A204.1 (cell line): ENCODE measurements around the gene NT5DC2.

Experiments used
- FAIRE-seq: peaks from 2 replicates; lab custom pipeline; 2012; peaks lifted over from hg19 to GRCh38; lab: Jason Lieb, UNC

NT5DC2 gene

DNA sequence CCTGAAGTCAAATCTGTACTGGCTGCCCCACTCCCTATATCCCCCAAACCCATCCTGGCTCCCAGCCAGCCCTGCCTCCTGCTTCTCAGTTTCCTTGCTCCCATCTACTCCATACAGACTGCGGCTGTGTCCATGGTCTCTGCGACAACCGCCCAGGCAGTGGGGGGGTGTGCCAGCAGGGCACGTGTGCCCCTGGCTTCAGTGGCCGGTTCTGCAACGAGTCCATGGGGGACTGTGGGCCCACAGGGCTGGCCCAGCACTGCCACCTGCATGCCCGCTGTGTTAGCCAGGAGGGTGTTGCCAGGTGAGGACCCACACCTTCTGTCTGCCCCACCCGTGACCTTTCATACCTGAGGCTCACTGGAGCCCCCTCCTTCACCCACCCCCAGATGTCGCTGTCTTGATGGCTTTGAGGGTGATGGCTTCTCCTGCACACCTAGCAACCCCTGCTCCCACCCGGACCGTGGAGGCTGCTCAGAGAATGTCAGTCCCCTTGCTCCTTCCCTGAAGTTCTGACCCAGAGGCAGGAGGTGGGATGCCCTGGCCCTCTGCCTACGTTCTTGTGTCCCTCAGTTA, 23.8 kb downstream of the NT5DC2 start:
- no peak for FAIRE-seq

DNA sequence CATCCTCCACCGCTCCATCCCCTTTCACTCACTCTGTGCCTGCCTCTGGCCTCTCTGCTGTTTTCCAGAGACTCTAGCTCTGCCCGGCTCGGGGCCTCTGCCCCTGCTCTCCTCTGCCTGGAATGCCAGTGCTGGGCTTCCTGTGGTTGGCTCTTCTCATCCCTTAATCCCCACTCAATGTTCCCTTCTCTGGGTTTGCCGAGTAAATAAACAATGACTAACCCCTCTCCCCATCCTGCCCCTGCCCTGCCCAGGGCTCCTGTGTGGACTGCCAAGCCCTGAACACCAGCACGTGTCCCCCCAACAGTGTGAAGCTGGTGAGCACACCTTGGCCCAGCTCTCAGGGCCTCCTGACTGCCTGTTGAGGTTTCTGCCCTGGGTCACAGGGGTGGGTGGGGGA, 26.3 kb downstream of the NT5DC2 start:
- FAIRE-seq, result no peak

DNA sequence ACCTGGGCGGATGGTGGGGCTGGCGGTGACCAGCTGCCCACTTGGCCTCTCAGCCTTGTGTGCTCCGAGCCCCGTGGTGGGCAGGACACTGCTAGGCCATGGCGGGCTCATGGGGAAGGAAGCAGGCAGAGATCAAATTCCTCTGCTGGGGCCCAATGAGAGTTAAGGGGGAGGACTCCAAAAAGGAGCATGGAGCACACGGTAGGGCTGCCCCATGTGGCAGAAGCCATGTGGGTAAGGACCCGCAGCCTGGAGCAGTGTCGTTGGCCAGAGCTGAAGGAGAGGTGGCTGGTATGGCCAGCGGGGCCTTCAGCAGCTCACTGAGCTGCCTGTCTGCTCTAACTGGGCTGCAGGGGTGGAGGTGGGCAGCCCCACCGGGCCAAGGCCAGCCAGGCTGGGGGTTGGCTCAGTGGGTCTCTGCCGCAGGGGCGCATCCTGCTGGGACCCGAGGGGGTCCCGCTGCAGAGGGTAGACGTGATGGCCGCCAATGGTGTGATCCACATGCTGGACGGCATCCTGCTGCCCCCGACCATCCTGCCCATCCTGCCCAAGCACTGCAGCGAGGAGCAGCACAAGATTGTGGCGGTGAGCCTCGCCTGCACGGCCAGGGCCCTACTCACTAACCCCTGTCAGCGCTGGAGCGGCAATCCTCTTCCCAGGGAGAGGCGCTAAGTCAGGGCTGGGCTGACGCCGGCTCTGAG, 27.2 kb downstream of the NT5DC2 start:
- FAIRE-seq, result no peak

DNA sequence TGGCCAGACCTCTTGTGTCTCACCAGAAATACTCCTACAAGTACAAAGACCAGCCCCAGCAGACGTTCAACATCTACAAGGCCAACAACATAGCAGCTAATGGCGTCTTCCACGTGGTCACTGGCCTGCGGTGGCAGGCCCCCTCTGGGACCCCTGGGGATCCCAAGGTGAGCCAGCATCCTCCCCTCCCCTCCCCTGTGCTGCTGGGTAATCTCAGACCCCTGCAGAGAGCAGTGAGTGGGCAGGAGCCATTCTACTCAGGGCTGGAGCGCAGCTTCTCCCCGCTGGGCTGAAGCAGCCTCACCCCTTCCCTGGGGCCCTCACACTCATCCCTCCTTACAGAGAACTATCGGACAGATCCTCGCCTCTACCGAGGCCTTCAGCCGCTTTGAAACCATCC, 28.7 kb downstream of the NT5DC2 start:
- no peak for FAIRE-seq

DNA sequence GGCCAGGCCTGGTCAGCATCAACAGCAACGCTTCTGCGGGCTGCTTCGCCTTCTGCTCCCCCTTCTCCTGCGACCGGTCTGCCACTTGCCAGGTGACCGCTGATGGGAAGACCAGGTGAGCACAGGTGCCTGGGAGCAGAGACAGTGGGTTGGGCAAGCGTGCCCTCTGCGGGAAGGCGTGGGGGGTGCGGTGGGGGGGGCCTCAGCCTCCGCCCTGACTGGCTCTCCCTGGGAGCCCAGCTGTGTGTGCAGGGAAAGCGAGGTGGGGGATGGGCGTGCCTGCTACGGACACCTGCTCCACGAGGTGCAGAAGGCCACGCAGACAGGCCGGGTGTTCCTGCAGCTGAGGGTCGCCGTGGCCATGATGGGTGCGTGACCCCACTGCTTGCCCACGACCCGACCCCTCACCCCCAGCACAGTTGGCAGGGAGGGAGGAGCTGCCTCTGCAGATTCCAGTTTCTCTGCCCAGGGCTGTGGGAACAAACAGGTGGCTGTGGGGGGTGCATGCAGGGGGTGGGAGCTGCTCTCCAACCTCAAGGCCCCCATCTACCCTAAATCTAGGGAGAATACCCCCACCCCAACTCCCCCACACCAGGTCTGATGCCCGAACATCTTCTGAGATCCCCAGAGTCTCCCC, 29.8 kb downstream of the NT5DC2 start:
- no peak for FAIRE-seq

DNA sequence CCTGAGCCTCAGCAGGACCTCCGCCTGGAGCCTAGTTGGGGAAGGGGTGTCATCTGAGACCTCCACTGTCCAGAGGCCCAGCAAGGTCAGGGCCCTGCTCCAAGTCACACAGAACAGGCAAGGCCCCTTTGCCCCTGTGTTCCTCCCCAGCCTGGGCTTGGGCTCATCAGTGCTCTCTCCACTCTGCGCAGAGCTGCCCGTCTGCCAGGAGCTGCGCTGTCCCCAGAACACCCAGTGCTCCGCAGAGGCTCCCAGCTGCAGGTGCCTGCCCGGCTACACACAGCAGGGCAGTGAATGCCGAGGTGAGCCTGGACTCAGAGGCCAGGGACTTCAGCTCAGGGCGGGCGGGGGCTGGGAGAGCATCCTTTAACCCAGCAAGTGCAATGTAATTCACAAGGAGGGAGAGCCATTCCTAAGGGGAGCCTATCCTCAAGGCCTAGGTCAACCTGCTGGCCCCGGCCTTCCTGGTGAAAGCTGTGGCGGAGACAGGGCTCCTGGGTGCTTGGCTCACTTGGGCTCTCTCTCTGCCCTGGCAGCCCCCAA, 30.8 kb downstream of the NT5DC2 start:
- no peak for FAIRE-seq

DNA sequence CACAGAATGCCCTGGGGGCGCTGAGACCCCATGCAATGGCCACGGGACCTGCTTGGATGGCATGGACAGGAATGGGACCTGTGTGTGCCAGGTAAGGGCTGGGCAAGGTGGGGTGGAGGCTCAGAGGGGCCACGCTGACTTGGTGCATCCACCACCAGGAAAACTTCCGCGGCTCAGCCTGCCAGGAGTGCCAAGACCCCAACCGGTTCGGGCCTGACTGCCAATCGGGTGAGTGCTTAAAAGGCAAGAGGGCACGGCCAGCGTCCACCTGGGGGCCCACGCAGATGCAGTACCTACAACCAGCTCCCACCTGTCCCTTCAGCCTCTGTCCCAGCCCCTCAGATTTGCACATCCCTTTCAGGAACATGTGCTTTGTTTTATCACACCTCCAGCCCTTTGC, 31.7 kb downstream of the NT5DC2 start:
- no peak for FAIRE-seq

DNA sequence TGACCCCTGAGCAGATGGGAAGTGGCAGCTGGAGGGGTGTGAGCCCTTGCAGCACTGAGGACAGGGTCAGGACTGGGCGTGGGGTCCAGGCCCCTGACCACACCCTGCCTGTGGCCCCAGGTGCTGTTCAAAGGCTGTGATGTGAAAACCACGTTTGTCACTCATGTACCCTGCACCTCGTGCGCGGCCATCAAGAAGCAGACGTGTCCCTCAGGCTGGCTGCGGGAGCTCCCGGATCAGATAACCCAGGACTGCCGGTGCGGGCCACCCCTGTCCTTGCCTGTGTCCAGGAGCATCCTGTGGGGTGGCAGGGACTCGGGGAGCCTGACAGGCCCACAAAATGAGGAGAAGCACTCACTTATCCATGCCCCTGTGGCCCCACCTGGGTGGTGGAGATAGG, 32.6 kb downstream of the NT5DC2 start:
- no peak for FAIRE-seq

DNA sequence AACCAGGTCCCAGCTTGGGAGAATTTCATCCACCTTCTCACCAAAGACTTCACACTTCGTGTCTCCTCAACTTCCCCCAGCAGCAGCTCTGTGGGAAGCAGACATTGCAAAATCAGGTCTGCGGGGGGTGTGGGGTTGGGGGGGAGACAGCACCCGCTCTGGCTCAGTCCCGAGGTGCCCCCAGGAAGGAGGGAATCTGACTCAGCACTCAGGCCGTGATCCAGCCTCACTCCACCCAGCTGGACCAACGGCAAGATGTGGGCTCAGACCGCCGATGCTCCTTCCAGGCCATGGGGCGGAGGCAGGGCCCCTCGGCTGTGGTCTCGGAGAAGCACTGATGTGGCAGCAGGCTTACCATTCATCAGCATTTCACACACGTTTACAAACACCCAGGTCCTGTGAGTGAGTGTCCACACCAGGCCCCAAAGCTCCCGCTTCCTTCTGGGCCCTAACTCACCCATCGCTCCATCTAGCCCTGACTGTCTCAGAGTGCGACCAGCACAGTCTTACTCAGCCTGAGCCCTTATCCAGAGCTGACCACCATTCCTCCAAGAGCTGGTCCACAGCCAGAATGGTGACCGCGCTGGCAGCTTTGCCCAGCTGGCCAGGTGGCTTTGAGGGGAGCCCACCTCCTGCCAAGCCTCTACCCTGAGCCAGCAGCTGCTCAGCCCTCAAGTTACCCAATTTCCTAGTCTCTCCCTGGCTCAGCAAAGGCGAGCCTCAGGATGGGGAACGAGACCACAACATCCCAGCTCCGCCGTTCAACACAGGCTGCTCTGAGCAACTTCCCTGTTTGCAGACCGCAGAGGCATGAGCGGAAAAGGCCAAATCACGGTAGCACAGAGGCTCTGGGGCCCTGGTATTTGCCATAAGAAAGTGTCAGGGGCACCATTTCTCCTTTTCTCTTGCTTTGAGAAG, 35.3 kb downstream of the NT5DC2 start:
- no peak for FAIRE-seq

DNA sequence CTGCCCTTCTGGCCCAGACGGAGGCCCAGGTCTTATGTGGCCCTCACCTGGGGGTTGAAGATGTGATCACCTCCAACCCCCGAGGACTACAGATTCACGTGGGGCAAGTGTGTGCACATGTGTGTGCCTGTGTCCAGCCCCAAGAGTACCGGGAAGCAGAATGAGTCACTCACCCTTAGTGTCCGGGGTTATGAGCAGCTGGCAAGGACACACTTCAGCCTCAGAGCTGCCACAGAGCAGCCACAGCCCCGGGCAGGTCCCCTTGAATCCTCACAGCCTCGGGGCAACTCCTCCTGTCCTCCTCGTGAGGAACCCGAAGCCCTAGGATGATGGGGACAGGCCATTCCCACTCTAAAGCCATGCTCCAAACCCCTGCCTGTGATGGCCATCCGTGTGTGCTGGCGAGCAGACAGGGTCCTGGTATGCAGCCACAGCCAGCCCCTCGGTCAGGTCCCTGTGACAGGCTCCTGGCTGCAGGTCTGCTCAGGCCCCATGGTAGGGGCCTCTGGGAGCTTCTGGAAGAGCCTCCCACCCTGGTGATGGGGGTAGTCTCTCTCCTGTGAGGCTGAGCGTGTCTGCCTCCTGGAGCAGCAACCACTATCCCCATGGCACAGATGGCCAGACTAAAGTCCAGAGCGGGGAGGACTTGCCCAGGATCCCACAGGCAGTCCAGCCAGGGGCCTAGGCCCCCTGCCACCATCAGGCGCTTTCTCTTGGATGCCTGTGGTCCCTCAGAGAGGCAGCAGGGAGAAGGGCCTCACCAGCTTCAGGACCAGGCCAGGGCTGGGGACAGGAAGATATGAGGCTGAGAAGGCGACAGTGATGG, 37.7 kb downstream of the NT5DC2 start:
- no peak for FAIRE-seq

DNA sequence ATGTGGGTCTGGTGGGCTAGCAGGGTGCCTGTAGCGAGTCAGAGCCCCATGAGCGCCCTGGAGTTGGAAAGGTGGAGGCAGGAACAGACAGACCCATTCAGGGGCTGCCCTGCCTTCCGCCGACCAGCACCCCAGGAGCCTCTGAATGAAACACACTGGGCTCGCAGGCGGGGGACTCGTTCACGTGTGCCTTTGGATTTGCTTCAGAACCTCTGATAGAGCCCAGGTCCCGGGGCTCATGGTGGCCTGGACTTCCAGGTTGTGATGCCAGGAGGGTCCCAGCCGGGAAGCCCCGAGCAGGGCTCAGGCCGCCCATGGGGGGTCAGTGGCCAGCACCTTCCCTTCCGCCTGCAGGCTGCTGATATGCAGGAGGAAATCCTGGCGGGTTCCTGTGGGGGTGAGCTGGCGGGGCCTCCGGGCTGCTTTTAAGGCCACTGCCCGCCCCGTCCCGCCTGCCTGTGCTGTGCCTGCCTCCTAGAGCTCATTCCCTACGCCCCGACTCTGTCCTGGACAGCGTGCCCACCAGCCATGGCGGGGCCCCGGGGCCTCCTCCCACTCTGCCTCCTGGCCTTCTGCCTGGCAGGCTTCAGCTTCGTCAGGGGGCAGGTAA, 38.7 kb downstream of the NT5DC2 start, which contains the start of gene STAB1:
STAB1 (plus strand) TSS at position 453 of the 610 bp plus-strand sequence; CDS start at position 529, 76 bp downstream.
- no peak for FAIRE-seq

DNA sequence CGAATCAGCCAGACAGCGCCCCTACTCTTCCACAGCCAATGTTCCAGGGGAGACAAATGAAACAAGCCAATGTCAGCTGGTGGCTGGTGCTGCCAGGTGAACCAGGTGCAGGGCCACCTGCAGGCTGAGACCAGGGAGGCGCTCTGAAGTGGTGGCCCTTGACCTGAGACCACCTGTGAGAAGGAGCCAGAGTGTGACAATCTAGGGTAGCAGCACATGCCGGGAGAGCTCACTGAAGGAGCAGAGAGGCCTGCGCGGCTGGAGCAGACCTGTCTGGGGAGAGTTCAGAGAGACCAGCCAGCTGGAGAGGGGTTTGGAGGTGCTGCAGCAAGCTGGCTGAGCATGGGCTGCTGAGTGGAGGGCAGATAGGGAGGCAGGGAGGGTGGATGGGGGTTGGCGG, 39.2 kb downstream of the NT5DC2 start:
- FAIRE-seq, result no peak

DNA sequence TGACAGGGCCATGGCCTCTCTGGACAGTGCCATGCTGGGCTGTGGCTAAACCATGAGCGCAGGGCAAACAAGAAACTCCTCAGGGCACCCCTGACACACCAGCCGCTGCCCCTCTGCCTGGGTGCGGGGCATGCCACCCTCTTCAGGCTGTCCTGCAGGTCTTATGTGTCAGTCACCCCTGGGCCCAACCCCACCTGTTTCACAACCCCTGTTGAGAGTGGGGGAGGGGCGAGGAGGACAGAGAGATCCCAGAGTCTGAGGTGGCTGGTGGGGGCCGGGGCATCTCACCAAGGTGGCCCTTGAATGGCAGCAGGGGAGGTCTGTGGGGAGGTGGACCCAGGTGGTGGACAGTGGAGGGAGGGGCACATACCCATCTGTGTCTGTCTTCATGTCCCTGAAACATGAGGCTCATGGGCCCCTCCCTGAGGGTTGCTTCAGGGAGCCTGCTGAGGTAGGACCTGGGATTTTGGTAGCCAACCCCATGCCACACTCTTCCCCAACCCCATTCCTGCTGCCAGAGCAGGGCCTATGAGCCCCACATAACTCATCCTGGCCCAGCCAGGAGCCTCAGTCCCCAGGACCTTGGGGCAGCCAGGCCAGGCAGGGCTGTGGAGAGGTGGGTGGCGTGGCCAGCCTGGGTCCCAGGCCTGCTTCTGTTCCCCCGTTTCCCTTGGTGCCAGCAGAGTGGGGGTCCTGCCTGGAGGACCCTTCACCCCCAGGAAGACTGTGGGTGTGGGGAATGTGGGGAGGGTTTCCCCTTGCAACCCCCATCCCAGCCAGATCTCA, 40.2 kb downstream of the NT5DC2 start:
- no peak for FAIRE-seq

DNA sequence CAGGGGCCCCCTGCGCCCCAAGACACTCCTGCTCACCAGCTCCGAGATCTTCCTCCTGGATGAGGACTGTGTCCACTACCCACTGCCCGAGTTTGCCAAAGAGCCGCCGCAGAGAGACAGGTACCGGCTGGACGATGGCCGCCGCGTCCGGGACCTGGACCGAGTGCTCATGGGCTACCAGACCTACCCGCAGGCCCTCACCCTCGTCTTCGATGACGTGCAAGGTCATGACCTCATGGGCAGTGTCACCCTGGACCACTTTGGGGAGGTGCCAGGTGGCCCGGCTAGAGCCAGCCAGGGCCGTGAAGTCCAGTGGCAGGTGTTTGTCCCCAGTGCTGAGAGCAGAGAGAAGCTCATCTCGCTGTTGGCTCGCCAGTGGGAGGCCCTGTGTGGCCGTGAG, 41.6 kb downstream of the NT5DC2 start:
- FAIRE-seq, result no peak

DNA sequence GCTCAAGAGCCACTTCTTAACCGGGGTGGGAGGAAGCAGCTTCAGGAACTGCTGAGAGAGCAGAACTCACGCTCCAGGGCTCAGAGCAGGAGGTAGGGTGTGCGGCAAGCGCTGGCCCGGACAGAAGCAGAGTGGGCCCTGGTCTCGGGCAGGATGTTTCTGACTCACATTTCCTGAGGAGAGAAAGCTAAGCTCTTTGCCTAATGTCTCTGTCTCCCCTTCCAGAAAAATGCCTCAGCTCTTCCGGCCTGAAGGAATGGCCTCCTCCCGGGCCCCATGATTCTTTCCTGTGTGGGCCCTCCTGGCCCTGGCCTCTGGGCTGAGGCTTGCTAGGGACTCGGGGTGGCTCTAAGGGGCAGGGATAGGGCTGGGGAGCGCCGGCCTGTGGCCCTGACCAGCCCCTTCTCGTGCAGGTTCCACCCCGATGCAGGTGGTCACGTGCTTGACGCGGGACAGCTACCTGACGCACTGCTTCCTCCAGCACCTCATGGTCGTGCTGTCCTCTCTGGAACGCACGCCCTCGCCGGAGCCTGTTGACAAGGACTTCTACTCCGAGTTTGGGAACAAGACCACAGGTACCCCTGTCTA, 42.6 kb downstream of the NT5DC2 start:
- no peak for FAIRE-seq

DNA sequence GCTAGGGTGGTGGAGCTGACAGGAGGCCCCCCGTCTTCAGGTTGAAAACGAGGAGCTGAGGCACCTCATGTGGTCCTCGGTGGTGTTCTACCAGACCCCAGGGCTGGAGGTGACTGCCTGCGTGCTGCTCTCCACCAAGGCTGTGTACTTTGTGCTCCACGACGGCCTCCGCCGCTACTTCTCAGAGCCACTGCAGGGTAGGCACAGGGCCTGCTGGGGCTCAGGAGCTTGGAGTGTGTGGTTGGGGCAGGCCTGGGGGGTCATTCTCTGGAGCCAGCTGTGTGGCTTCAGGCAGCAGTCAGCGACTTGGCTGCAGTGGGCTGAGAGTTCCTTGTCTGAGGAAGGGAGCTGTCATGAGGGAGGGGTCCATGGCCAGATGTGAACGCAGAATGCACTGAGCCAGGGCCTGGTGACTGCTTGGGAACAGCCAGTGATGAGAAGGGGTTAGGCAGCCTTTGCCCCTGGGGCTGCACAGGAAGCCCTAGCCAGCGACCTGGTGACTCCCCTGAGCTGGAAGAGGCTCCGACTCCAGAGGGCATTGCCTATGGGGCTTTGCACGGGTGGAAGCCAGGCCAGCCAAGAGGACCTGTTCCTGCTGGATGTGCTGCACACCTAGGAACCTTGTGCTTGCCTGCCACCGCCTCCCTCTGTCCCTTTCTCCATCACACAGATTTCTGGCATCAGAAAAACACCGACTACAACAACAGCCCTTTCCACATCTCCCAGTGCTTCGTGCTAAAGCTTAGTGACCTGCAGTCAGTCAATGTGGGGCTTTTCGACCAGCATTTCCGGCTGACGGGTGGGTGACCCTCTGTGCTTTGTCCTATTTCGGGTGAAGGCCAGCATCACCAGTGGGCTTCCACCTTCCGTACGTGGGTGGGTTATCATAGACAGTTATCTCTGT, 43.4 kb downstream of the NT5DC2 start:
- no peak for FAIRE-seq

DNA sequence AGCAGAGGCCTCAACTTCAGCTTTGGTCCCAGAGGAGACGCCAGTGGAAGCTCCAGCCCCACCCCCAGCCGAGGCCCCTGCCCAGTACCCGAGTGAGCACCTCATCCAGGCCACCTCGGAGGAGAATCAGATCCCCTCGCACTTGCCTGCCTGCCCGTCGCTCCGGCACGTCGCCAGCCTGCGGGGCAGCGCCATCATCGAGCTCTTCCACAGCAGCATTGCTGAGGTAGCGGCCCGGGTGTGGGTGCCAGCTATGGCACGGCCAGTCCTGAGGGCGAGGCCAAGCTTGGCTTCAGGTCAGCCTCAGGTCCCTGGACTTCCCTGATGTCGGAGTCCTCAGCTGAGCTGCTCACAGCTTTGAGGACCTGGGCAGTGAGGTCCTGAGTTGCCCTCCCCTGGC, 44.2 kb downstream of the NT5DC2 start:
- FAIRE-seq, result no peak

DNA sequence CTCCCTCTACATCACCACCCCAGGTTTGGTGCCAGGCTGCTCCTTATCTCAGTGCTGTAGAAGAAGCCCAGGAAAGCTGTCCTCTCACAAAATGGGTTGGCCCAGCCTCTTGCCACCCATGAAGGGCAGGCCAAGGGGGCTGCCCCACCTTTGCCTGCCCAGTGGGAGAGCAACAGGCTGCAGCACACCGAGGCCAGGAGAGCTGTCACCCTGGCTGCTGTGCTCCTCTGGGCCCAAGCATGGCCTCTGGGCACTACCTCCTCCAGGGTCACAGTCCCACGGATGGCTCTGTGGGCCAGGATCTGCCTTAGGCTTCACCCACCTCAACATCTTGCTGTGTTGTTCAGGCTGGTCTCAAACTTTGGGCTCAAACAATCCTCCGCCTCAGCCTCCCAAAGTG, 44.9 kb downstream of the NT5DC2 start:
- FAIRE-seq, result no peak
